Adrenal gland (tissue), 12 donors: Measurements from ENCODE around the gene C10orf143. TPM values are rescaled to one million over a fixed set of nuclear protein-coding genes. Genes with fewer than 3 reads are reported as not detected.

ENCODE experiments used
- DNase-seq, 7 donors: peaks; one replicate each; pipeline ENCODE4 v3.0.0-alpha.2; 2019 to 2020
- H3K27ac ChIP-seq, 5 donors: fragments of 200-600 bp; sonication (generic) in 4 of 5; 1 replicate in 3 of 5; 2 replicates in 2 of 5; pipeline versions ENCODE4 v1.5.1 to v1.8.0; 2016 to 2020; ENCODE audit warnings: mild to moderate bottlenecking in 1 of 5
- H3K27me3 ChIP-seq: fragments of 200-600 bp; 2 replicates; pipeline ENCODE4 v1.8.0; 2021
- H3K36me3 ChIP-seq, 2 donors: fragments of 200-600 bp; replicated peaks in 1 of 2; 1 replicate in 1 of 2; 2 replicates in 1 of 2; pipeline versions ENCODE4 v1.5.1 to v1.8.0; 2018 to 2022
- H3K4me1 ChIP-seq, 2 donors: fragments of 200-600 bp; replicated peaks in 1 of 2; 1 replicate in 1 of 2; 2 replicates in 1 of 2; pipeline versions ENCODE4 v1.5.1 to v1.8.0; 2018 to 2021
- H3K4me3 ChIP-seq, 4 donors: fragments of 200-600 bp; sonication (generic) in 3 of 4; one replicate each; pipeline ENCODE4 v1.5.1; 2016 to 2018
- H3K9me3 ChIP-seq, 3 donors: fragments of 200-600 bp; sonication (generic) in 1 of 3; replicated peaks in 1 of 3; 1 replicate in 2 of 3; 2 replicates in 1 of 3; pipeline versions ENCODE4 v1.5.1 to v1.8.0; 2016 to 2021
- POLR2A ChIP-seq, 2 donors: fragments of 450-650 bp; IDR thresholded peaks; one replicate each; pipeline ENCODE4 v1.6.1; 2017; ENCODE audit warnings: antibody characterized with exemption in 2 of 2, mild to moderate bottlenecking in 2 of 2, moderate library complexity in 1 of 2
- WGBS, 4 donors: extraction: QIAGEN DNeasy Blood & Tissue Kit in 2 of 4; methylation state at CpG; one replicate each; pipeline versions ENCODE4 v1.1.5 to v1.1.7; 2013 to 2017; 5-methylcytosine and 5-hydroxymethylcytosine counted together
- intact Hi-C, 2 donors: fragments of 100-400 bp; cut with DNase I; formaldehyde crosslinking; loops; one replicate each; pipeline versions ENCODE4 v1.14.1 to v1.15.0; 2022 to 2023
- polyA plus RNA-seq, 3 donors: library from polyadenylated mRNA; stranded (reverse); fragments of 200-250 nt in 2 of 3; fragments of 350-450 nt in 1 of 3; fragmentation: Illumina TruSeq in 1 of 3; extraction: RNeasy Lipid Tissue Mini Kit (QIAGEN cat#74804) in 1 of 3; gene quantifications; one replicate each; pipeline ENCODE4 v1.2.3, GENCODE V29; 2013 to 2014
- total RNA-seq, 9 donors: library from RNA; depleted of rRNA in 4 of 9; stranded (reverse); fragments of >200 nt in 4 of 9; fragments of 120-200 nt in 1 of 9; fragmentation: NEBNext Ultra II Directional in 1 of 9; extraction: Animal tissue kit (Norgen Biotek cat#: 25700) in 1 of 9; gene quantifications; one replicate each; pipeline versions ENCODE4 v1.1.0 to v1.2.4, GENCODE V29; 2013 to 2023
- TF ChIP-seq, protein P1 (sequence below), 6 experiments: fragments of 450-650 bp in 4 of 6; fragments of 200-600 bp in 2 of 6; sonication (generic) in 1 of 6; IDR thresholded peaks; 1 replicate in 5 of 6; 2 replicates in 1 of 6; pipeline versions ENCODE4 v1.5.1 to v1.8.0; 2016 to 2021; ENCODE audit warnings: antibody characterized with exemption in 6 of 6, mild to moderate bottlenecking in 2 of 6, moderate library complexity in 1 of 6
- donor health status: healthy with polysubstance abuse.
- donor health status: Bipolar disorder and iron deficiency.
- donor health status: DM: yes; HTN: yes; CAD: no.
- donor health status: DM: no; HTN: no; CAD: no.
- donor health status: DM: no; HTN: no; CAD: no.
- donor health status: DM: yes; HTN: yes; CAD: no.

Gene C10orf143
- total and polyA plus RNA-seq, 12 donors, result 0.85 to 19.3 (median 5.2) TPM

DNA sequence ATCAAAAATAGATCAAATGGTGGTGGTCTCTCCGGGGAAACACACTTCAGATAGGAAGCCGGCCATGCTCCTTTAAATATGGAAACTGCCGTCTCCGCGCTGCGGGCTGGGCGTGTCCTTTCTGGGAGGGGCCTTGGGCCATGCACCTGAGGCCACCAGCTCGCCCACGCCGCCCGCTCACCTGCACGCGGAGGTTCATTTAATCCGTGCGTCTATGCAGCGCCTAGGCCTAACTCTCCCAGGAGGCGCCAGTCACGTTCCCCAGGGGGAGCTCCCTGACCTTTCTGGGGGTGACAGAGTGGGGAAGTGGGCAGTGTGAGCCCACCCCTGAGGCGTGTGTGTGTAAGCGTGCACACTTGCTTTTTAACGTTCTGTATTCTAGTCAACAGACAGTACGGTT is 64.0 kb downstream of the C10orf143 start:
- Histone ChIP-seq H3K9me3 (no peaks in the 10 kb centered on the region), H3K36me3 (no peaks in the 10 kb centered on the region), H3K27ac (no peak overlapping the region), H3K4me3 (no peak overlapping the region), H3K4me1 (no peaks in the 10 kb centered on the region), H3K27me3 (no peaks in the 10 kb centered on the region)
- intact Hi-C loops, result no loop called here
- TF ChIP-seq, protein P1, sequence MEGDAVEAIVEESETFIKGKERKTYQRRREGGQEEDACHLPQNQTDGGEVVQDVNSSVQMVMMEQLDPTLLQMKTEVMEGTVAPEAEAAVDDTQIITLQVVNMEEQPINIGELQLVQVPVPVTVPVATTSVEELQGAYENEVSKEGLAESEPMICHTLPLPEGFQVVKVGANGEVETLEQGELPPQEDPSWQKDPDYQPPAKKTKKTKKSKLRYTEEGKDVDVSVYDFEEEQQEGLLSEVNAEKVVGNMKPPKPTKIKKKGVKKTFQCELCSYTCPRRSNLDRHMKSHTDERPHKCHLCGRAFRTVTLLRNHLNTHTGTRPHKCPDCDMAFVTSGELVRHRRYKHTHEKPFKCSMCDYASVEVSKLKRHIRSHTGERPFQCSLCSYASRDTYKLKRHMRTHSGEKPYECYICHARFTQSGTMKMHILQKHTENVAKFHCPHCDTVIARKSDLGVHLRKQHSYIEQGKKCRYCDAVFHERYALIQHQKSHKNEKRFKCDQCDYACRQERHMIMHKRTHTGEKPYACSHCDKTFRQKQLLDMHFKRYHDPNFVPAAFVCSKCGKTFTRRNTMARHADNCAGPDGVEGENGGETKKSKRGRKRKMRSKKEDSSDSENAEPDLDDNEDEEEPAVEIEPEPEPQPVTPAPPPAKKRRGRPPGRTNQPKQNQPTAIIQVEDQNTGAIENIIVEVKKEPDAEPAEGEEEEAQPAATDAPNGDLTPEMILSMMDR (IDR thresholded peaks at IDR 0.05), result no peak
- no peak for TF ChIP-seq POLR2A (IDR thresholded peaks at IDR 0.05)
- 74 to 81% (median 79%) methylated on average over 22 of the region's 22 CpGs for WGBS, 4 donors
- peak in 1 of 7 donors; percentile 20 for DNase-seq

DNA sequence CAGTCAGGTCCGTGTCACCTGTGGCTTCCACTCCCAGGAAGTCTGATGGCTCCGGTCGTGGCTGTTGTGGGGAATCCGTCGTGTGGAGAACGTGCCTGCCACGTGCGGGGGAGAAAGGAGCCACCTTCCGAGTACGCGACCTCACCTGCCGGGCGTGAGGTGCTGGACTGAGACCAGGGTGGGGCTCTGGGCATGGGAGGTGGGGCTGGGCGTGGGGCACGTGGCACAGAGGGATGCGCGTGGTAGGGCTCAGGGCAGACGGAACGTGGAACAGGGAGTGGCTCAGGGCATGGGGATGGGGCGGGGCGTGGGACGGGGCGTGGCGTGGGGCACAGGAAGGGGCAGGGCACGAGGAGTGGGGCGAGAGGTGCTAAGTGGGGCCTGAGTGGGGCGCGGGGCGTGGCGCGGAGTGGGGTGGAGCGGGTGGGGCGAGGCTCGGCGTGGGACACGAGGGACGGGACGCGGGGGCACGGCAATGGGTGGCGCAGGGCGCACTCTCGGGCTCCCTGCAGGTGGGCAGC is 64.8 kb downstream of the C10orf143 start:
- no peak for DNase-seq
- Histone ChIP-seq H3K9me3 (no peaks in the 10 kb centered on the region), H3K4me1 (no peaks in the 10 kb centered on the region), H3K27me3 (no peaks in the 10 kb centered on the region), H3K27ac (no peak overlapping the region), H3K4me3 (no peak overlapping the region), H3K36me3 (no peaks in the 10 kb centered on the region)
- TF ChIP-seq, protein P1 (IDR thresholded peaks at IDR 0.05), result no peak
- TF ChIP-seq POLR2A (IDR thresholded peaks at IDR 0.05), result no peak
- WGBS, 4 donors, result 88 to 92% (median 90%) methylated on average over 37 to 43 of the region's 43 CpGs
- intact Hi-C loops, result no loop called here

DNA sequence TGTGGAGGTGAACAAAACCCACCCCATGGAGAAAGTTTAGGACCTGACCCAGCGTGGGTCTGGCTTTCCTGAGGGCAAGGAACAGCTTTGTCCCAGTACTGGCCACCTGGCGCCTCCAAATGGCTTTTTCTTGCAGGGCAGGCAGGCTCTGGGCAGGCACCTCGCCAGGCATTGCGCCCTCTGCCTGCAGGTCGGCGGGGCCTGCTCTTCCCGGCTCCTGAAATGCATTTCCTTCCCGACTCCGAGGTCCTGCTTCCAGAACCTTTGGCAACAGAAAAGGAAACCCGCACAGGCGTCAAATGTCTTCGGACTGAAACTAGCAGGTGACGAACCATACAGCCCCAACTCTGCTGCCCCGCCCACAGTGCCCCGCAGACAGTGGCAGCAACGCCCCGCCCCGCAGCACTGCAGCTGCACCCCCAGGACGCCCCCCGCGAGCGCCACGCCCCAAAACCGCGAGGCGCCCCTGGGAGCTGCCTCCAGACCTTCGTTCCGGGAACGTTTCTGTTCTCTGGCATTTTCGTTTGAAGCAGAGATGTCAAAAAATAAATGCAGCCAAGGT is 65.5 kb downstream of the C10orf143 start:
- intact Hi-C loops, result no loop called here
- Histone ChIP-seq H3K4me3 (no peak overlapping the region), H3K9me3 (no peaks in the 10 kb centered on the region), H3K27ac (no peak overlapping the region), H3K27me3 (no peaks in the 10 kb centered on the region), H3K36me3 (no peaks in the 10 kb centered on the region), H3K4me1 (no peaks in the 10 kb centered on the region)
- no peak for DNase-seq
- TF ChIP-seq POLR2A (IDR thresholded peaks at IDR 0.05), result no peak
- TF ChIP-seq, protein P1 (IDR thresholded peaks at IDR 0.05), result no peak
- WGBS, 4 donors, result 50 to 54% (median 53%) methylated on average over 1 to 30 of the region's 30 CpGs

DNA sequence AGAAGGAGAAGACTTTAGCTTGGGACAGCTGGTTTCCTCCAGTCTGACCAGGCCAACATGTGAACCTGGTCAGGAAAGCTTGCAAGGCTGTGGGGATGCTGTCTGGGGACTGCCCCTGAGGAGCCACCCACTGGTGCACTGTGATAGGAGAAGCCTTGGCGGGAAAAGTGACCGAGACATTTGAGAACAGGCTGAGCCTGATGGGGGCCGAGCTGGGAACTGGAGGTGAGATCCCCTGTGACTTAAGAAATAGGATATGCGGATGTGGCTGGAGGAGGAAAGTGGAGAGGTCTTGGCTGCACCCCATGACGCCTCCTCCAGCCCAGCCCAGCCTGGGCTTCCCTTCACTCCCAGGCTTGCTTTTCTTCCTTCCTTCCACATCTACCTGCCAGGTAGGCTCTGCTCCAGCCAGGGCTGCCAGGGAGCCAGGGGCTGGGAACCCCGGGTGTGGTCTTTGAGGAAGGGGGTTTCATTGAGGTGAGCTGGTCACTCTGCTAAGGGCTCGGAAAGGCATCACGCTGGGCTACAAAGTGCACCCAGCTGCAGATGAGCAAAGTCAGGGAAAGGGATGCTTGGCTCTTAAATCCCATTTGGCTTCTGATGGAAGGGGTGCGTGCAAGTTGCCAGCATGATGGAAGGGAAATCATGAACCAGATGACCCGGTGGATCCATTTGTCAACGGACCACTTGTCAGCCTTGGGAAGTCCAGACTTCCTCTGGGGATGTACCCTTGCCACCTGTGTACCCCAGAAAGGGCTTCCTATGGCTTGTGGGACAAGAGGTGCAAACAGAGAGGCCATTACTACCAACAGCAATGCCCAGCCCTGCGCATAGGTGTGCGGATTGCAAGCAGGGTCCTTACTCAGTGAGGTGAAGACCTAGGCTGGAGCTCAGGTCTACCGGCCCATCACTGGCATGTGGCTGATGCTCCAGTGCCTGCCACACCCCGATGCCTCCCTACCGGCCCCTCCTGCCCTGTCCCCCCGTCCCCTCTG is 66.3 kb downstream of the C10orf143 start:
- intact Hi-C loops, result no loop called here
- Histone ChIP-seq H3K4me1 (no peaks in the 10 kb centered on the region), H3K27ac (no peak overlapping the region), H3K4me3 (no peak overlapping the region), H3K36me3 (no peaks in the 10 kb centered on the region), H3K27me3 (no peaks in the 10 kb centered on the region), H3K9me3 (no peaks in the 10 kb centered on the region)
- TF ChIP-seq, protein P1 (IDR thresholded peaks at IDR 0.05), result no peak
- no peak for TF ChIP-seq POLR2A (IDR thresholded peaks at IDR 0.05)
- no peak for DNase-seq
- WGBS, 4 donors, result 73 to 81% (median 76%) methylated on average over 12 to 17 of the region's 17 CpGs
